Lung (tissue), 12 donors: ENCODE data around the gene ABCB8. TPM values are rescaled to one million over a fixed set of nuclear protein-coding genes. Genes with fewer than 3 reads are reported as not detected.
A peak's percentile ranks its signal among the peaks of the same experiment; 100 is the strongest.

ENCODE experiments used
- ATAC-seq: fragments of 200-7000 bp; cut with Tn5 transposase; one replicate; pipeline ENCODE4 v1.9.1; 2020; ENCODE audit warnings: moderate number of reproducible peaks; ENCODE audit not compliant: insufficient read depth, low FRiP score
- DNase-seq, 3 donors: peaks; one replicate each; pipeline ENCODE4 v3.0.0-alpha.2; 2013 to 2017
- H3K27ac ChIP-seq, 2 donors: one replicate each; pipeline ENCODE4 v1.5.1; 2013; ENCODE audit warnings: mild to moderate bottlenecking in 2 of 2, moderate library complexity in 2 of 2, control low read depth in 1 of 2, inconsistent platforms in 1 of 2, low read depth in 1 of 2, low read length in 1 of 2
- H3K27me3 ChIP-seq, 3 donors: one replicate each; pipeline ENCODE4 v1.5.1; 2013; ENCODE audit warnings: low read length in 2 of 3; ENCODE audit not compliant: control insufficient read depth in 3 of 3, insufficient read depth in 3 of 3
- H3K36me3 ChIP-seq, 4 donors: one replicate each; pipeline ENCODE4 v1.5.1; 2013; ENCODE audit warnings: low read length in 4 of 4, mild to moderate bottlenecking in 1 of 4, moderate library complexity in 1 of 4; ENCODE audit not compliant: control insufficient read depth in 4 of 4, insufficient read depth in 4 of 4
- H3K4me1 ChIP-seq, 5 donors: one replicate each; pipeline ENCODE4 v1.5.1; 2013; ENCODE audit warnings: low read length in 5 of 5, mild to moderate bottlenecking in 2 of 5, moderate library complexity in 1 of 5; ENCODE audit not compliant: control insufficient read depth in 5 of 5, insufficient read depth in 5 of 5
- H3K4me3 ChIP-seq: one replicate; pipeline ENCODE4 v1.5.1; 2013; ENCODE audit warnings: mild to moderate bottlenecking, control low read depth, moderate library complexity
- H3K9ac ChIP-seq, 2 donors: one replicate each; pipeline ENCODE4 v1.5.1; 2013; ENCODE audit warnings: low read length in 2 of 2, control low read depth in 1 of 2; ENCODE audit not compliant: insufficient read depth in 1 of 2
- H3K9me3 ChIP-seq, 4 donors: one replicate each; pipeline ENCODE4 v1.5.1; 2013; ENCODE audit warnings: low read length in 3 of 4, mild to moderate bottlenecking in 1 of 4, moderate library complexity in 1 of 4; ENCODE audit not compliant: control insufficient read depth in 4 of 4, insufficient read depth in 3 of 4
- CTCF ChIP-seq: IDR thresholded peaks from 2 replicates; pipeline ENCODE4 v1.5.1; 2012; ENCODE audit warnings: mild to moderate bottlenecking; ENCODE audit errors: control extremely low read depth, extremely low read depth
- WGBS, 2 donors: extraction: QIAGEN DNeasy Blood & Tissue Kit; methylation state at CpG; one replicate each; pipeline ENCODE4 v1.1.7; 2013; 5-methylcytosine and 5-hydroxymethylcytosine counted together
- polyA plus RNA-seq, 2 donors: library from polyadenylated mRNA; stranded (reverse); fragments of 200-250 nt; gene quantifications; one replicate each; pipeline ENCODE4 v1.2.1, GENCODE V29; 2013
- total RNA-seq, 2 donors: library from RNA; depleted of rRNA in 1 of 2; stranded (reverse); fragments of >200 nt in 1 of 2; gene quantifications; one replicate each; pipeline ENCODE4 v1.2.1, GENCODE V29; 2014 to 2021
- donor health status: control.
- donor health status: control.
- donor health status: Bipolar disorder and iron deficiency.
- donor health status: healthy.
- donor health status: DM: yes; HTN: yes; CAD: no.

ABCB8 gene
- total and polyA plus RNA-seq, 4 donors: 21.8 to 61.5 (median 28.8) TPM

GRCh38 chr7:151019130-151019447 is 9.2 kb upstream of the ABCB8 start:
- no peak for TF ChIP-seq CTCF
- Histone ChIP-seq H3K27ac (no peak overlapping the region), H3K36me3 (no peaks in the 10 kb centered on the region), H3K4me3 (no peak overlapping the region), H3K9ac (no peak overlapping the region), H3K9me3 (no peaks in the 10 kb centered on the region), H3K27me3 (peaks cover 0 to 19% (median 13%) of the 10 kb centered on the region in 3 donors), H3K4me1 (peaks cover 0 to 25% (median 0%) of the 10 kb centered on the region in 5 donors)
- no peak for ATAC-seq
- WGBS, 2 donors: 22 to 24% methylated on average over 20 of the region's 20 CpGs
- DNase-seq: no peak

GRCh38 chr7:151020231-151020630 is 8.0 kb upstream of the ABCB8 start:
- TF ChIP-seq CTCF: no peak
- Histone ChIP-seq H3K4me1 (peaks cover 0 to 25% (median 0%) of the 10 kb centered on the region in 5 donors), H3K4me3 (no peak overlapping the region), H3K27ac (no peak overlapping the region), H3K36me3 (no peaks in the 10 kb centered on the region), H3K9ac (no peak overlapping the region), H3K9me3 (no peaks in the 10 kb centered on the region), H3K27me3 (peaks cover 0 to 19% (median 13%) of the 10 kb centered on the region in 3 donors)
- DNase-seq (peak in 1 of 3 donors; percentile 23), ATAC-seq (no peak)
- 50 to 62% methylated on average over 7 of the region's 7 CpGs for WGBS, 2 donors

- WGBS, 2 donors: 76 to 78% methylated on average over 10 of the region's 10 CpGs
- peaks cover 0 to 27% (median 0%) of the 10 kb centered on the region in 5 donors for H3K4me1 ChIP-seq
- H3K9me3 ChIP-seq: no peaks in the 10 kb centered on the region
- H3K27me3 ChIP-seq: peaks cover 0 to 8% (median 3%) of the 10 kb centered on the region in 3 donors
- no peak for ATAC-seq
- no peaks in the 10 kb centered on the region for H3K36me3 ChIP-seq
- no peak for TF ChIP-seq CTCF
- H3K9ac ChIP-seq: no peak overlapping the region
- no peak overlapping the region for H3K27ac ChIP-seq
- peak; percentile 26 to 52 (median 35) for DNase-seq
- H3K4me3 ChIP-seq: no peak overlapping the region
Measured at GRCh38 chr7:151023232-151023631, 5.0 kb upstream of the ABCB8 start.

GRCh38 chr7:151024435-151025056 is 3.7 kb upstream of the ABCB8 start, which contains the start of gene ATG9B:
ATG9B (minus strand) TSS chr7:151024494; CDS start chr7:151024423, 71 bp downstream.
- Histone ChIP-seq H3K9me3 (no peaks in the 10 kb centered on the region), H3K27ac (no peak within 1 kb of the TSS), H3K36me3 (no peaks in the 10 kb centered on the region), H3K4me3 (no peak within 1 kb of the TSS), H3K27me3 (peaks cover 0 to 8% (median 3%) of the 10 kb centered on the region in 3 donors), H3K4me1 (peaks cover 0 to 24% (median 0%) of the 10 kb centered on the region in 5 donors), H3K9ac (no peak within 1 kb of the TSS)
- TF ChIP-seq CTCF: no peak
- no peak for DNase-seq
- WGBS, 2 donors: 77 to 79% methylated on average over 4 of the region's 4 CpGs
- ATAC-seq: no peak
